ENCODE results near the gene FASTKD2.

FASTKD2 gene

DNA sequence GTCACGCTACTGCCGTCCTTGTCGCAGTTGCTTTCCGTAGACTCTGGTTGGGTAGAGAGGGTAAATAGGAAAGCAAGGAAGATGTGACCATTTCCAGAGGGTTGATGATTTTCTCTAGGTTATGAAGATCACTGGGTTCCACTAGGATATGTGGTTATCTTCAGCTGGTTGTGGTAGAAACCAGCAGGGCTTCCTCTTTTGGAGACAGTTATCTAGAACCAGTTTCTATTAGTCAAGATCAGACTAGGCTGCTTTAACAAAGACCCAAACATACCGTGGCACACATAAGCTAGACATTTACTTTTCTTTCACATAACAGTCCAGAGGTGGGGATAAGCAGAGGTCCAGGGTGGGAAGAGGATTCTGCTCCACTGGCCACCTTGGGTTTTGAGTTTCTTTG, 59.6 kb downstream of the FASTKD2 start:
- Histone ChIP-seq H4K20me1 (ENCODE audit: insufficient read depth, low read length) (no peaks in the 10 kb centered on the region), H3K27me3 (ENCODE audit: insufficient read depth, low read length, poor library complexity) (no peaks in the 10 kb centered on the region), H3K9me3 (ENCODE audit: insufficient read depth, low read length, severe bottlenecking) (no peaks in the 10 kb centered on the region), H3K4me1 (ENCODE audit: insufficient read depth, low read length) (no peaks in the 10 kb centered on the region), H3K36me3 (ENCODE audit: insufficient read depth, low read length) (no peaks in the 10 kb centered on the region), H3K79me2 (ENCODE audit: insufficient read depth, low read length) (no peaks in the 10 kb centered on the region), H3K9ac (ENCODE audit: low read depth, low read length) (no peak overlapping the region), H2AFZ (ENCODE audit: low read depth, low read length) (no peak overlapping the region), H3K4me3 (ENCODE audit: low read depth in 1 of 2, low read length in 2 of 2) (no peak overlapping the region), H3K27ac (ENCODE audit: low read length) (no peak overlapping the region), H3K4me2 (ENCODE audit: insufficient read depth, low read length) (no peak overlapping the region)
- TF ChIP-seq, protein P1, sequence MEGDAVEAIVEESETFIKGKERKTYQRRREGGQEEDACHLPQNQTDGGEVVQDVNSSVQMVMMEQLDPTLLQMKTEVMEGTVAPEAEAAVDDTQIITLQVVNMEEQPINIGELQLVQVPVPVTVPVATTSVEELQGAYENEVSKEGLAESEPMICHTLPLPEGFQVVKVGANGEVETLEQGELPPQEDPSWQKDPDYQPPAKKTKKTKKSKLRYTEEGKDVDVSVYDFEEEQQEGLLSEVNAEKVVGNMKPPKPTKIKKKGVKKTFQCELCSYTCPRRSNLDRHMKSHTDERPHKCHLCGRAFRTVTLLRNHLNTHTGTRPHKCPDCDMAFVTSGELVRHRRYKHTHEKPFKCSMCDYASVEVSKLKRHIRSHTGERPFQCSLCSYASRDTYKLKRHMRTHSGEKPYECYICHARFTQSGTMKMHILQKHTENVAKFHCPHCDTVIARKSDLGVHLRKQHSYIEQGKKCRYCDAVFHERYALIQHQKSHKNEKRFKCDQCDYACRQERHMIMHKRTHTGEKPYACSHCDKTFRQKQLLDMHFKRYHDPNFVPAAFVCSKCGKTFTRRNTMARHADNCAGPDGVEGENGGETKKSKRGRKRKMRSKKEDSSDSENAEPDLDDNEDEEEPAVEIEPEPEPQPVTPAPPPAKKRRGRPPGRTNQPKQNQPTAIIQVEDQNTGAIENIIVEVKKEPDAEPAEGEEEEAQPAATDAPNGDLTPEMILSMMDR (IDR thresholded peaks at IDR 0.05; ENCODE audit: borderline replicate concordance, extremely low read depth, low read length, poor library complexity, severe bottlenecking) = no peak
- ATAC-seq (ENCODE audit: insufficient read depth, low read depth) (no peak), DNase-seq (no peak)

DNA sequence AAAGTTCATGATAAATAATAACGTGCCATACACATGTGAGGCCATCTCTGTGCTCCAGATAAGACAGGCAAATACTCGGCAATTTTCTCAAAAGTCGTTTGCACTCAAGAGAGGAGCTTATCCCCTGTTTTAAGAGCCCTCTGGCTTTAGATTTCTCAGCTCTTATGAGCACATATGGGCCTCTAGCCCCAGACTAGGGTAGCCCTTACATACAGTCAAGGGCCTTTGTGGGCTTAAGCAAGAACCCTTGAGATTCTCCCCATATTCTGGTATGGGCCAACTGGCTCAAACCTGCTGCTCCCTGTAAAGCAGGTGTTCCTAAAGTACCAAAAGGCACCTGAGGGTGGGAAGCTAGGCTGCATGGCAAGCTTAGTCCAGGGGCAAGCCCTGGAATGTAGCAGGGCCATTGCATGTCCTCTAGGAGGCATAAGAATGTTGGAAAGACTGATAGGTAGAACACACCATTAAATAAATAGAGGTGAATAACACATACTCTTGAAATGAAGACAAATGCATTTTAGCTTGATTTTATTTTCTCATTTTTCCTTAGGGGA, 66.1 kb downstream of the FASTKD2 start:
- no peak for TF ChIP-seq EZH2 (IDR thresholded peaks at IDR 0.05; ENCODE audit: borderline replicate concordance, low read depth, low read length, severe bottlenecking)
- TF ChIP-seq, protein P1 (IDR thresholded peaks at IDR 0.05; ENCODE audit: borderline replicate concordance, extremely low read depth, low read length, poor library complexity, severe bottlenecking) = no peak
- Histone ChIP-seq H2AFZ (ENCODE audit: low read depth, low read length) (no peak overlapping the region), H4K20me1 (ENCODE audit: insufficient read depth, low read length) (no peaks in the 10 kb centered on the region), H3K9ac (ENCODE audit: low read depth, low read length) (no peak overlapping the region), H3K4me3 (ENCODE audit: low read depth in 1 of 2, low read length in 2 of 2) (no peak overlapping the region), H3K4me1 (ENCODE audit: insufficient read depth, low read length) (no peaks in the 10 kb centered on the region), H3K27ac (ENCODE audit: low read length) (no peak overlapping the region), H3K9me3 (ENCODE audit: insufficient read depth, low read length, severe bottlenecking) (no peaks in the 10 kb centered on the region), H3K36me3 (ENCODE audit: insufficient read depth, low read length) (no peaks in the 10 kb centered on the region), H3K27me3 (ENCODE audit: insufficient read depth, low read length, poor library complexity) (no peaks in the 10 kb centered on the region), H3K79me2 (ENCODE audit: insufficient read depth, low read length) (no peaks in the 10 kb centered on the region), H3K4me2 (ENCODE audit: insufficient read depth, low read length) (no peak overlapping the region)
- DNase-seq (no peak), ATAC-seq (ENCODE audit: insufficient read depth, low read depth) (no peak)

DNA sequence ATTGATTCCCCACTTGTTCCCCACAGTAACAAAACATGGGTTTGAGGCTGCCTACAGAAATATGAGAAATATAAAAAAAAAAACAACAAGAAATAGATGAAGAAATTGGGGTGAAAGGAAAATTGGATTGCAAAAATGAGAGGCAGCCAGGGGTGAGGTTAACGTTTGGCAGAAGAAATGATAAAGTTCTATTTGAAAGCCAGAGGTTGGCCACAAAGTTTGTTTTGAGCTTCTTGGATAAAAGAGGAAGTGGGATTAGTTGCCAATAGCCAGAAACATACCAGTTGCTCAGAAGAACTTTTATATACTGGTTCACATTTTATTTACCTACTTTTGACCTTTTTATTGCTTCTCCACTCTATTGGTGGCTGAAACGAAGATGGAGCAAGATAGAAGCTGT, 67.5 kb downstream of the FASTKD2 start:
- no peaks in the 10 kb centered on the region for H4K20me1 ChIP-seq (ENCODE audit: insufficient read depth, low read length)
- H3K79me2 ChIP-seq (ENCODE audit: insufficient read depth, low read length) = no peaks in the 10 kb centered on the region
- no peaks in the 10 kb centered on the region for H3K4me1 ChIP-seq (ENCODE audit: insufficient read depth, low read length)
- TF ChIP-seq, protein P1 (IDR thresholded peaks at IDR 0.05; ENCODE audit: borderline replicate concordance, extremely low read depth, low read length, poor library complexity, severe bottlenecking) = no peak
- TF ChIP-seq EZH2 (IDR thresholded peaks at IDR 0.05; ENCODE audit: borderline replicate concordance, low read depth, low read length, severe bottlenecking) = no peak
- H3K9ac ChIP-seq (ENCODE audit: low read depth, low read length) = no peak overlapping the region
- no peak overlapping the region for H3K27ac ChIP-seq (ENCODE audit: low read length)
- no peaks in the 10 kb centered on the region for H3K36me3 ChIP-seq (ENCODE audit: insufficient read depth, low read length)
- no peak overlapping the region for H2AFZ ChIP-seq (ENCODE audit: low read depth, low read length)
- ATAC-seq (ENCODE audit: insufficient read depth, low read depth) = no peak
- H3K9me3 ChIP-seq (ENCODE audit: insufficient read depth, low read length, severe bottlenecking) = no peaks in the 10 kb centered on the region
- no peak for DNase-seq
- H3K27me3 ChIP-seq (ENCODE audit: insufficient read depth, low read length, poor library complexity) = no peaks in the 10 kb centered on the region
- H3K4me3 ChIP-seq (ENCODE audit: low read depth in 1 of 2, low read length in 2 of 2) = no peak overlapping the region
- H3K4me2 ChIP-seq (ENCODE audit: insufficient read depth, low read length) = no peak overlapping the region

DNA sequence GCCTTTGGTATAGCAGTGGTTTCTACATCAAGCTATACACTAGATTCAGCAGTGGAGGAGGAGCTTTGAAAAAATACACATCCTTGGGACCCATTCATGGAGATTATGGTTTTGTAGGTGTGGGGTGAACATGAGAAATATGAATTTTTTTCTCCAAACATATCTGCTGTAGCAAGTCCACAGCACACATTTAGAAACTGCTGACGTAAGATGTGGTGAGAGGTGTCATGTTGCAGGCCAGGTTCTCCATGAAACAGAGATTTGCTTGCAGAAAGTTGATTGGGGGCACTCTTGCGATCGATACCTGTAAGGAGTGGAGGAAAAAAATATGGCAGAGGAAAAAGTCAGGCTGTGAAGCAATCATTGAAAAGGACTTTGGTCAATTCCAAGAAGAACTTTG, 67.9 kb downstream of the FASTKD2 start:
- H3K27ac ChIP-seq (ENCODE audit: low read length) = no peak overlapping the region
- no peaks in the 10 kb centered on the region for H3K9me3 ChIP-seq (ENCODE audit: insufficient read depth, low read length, severe bottlenecking)
- ATAC-seq (ENCODE audit: insufficient read depth, low read depth) = no peak
- no peak for TF ChIP-seq EZH2 (IDR thresholded peaks at IDR 0.05; ENCODE audit: borderline replicate concordance, low read depth, low read length, severe bottlenecking)
- TF ChIP-seq, protein P1 (IDR thresholded peaks at IDR 0.05; ENCODE audit: borderline replicate concordance, extremely low read depth, low read length, poor library complexity, severe bottlenecking) = no peak
- no peaks in the 10 kb centered on the region for H3K36me3 ChIP-seq (ENCODE audit: insufficient read depth, low read length)
- no peaks in the 10 kb centered on the region for H4K20me1 ChIP-seq (ENCODE audit: insufficient read depth, low read length)
- no peak overlapping the region for H2AFZ ChIP-seq (ENCODE audit: low read depth, low read length)
- H3K79me2 ChIP-seq (ENCODE audit: insufficient read depth, low read length) = no peaks in the 10 kb centered on the region
- H3K9ac ChIP-seq (ENCODE audit: low read depth, low read length) = no peak overlapping the region
- H3K4me2 ChIP-seq (ENCODE audit: insufficient read depth, low read length) = no peak overlapping the region
- no peak for DNase-seq
- H3K27me3 ChIP-seq (ENCODE audit: insufficient read depth, low read length, poor library complexity) = no peaks in the 10 kb centered on the region
- H3K4me1 ChIP-seq (ENCODE audit: insufficient read depth, low read length) = no peaks in the 10 kb centered on the region
- H3K4me3 ChIP-seq (ENCODE audit: low read depth in 1 of 2, low read length in 2 of 2) = no peak overlapping the region
